Cardiac fibroblast (primary cell): ENCODE measurements around the gene PRR36.

Experiments
- DNase-seq, 2 donors: peaks; one replicate each; pipeline versions ENCODE4 v3.0.0 to v3.0.0-alpha.2; 2010; ENCODE audit warnings: low read depth in 2 of 2
- H3K4me3 ChIP-seq, 2 donors: replicated peaks in 1 of 2; 1 replicate in 1 of 2; 2 replicates in 1 of 2; pipeline ENCODE4 v1.5.1; 2011; ENCODE audit warnings: low read depth in 2 of 2, low read length in 2 of 2, mild to moderate bottlenecking in 2 of 2, moderate library complexity in 1 of 2
- TF ChIP-seq, protein P1 (sequence below): IDR thresholded peaks from one replicate; pipeline ENCODE4 v1.5.1; 2011; ENCODE audit warnings: low read depth, mild to moderate bottlenecking, low read length, inconsistent platforms

The PRR36 gene

DNA sequence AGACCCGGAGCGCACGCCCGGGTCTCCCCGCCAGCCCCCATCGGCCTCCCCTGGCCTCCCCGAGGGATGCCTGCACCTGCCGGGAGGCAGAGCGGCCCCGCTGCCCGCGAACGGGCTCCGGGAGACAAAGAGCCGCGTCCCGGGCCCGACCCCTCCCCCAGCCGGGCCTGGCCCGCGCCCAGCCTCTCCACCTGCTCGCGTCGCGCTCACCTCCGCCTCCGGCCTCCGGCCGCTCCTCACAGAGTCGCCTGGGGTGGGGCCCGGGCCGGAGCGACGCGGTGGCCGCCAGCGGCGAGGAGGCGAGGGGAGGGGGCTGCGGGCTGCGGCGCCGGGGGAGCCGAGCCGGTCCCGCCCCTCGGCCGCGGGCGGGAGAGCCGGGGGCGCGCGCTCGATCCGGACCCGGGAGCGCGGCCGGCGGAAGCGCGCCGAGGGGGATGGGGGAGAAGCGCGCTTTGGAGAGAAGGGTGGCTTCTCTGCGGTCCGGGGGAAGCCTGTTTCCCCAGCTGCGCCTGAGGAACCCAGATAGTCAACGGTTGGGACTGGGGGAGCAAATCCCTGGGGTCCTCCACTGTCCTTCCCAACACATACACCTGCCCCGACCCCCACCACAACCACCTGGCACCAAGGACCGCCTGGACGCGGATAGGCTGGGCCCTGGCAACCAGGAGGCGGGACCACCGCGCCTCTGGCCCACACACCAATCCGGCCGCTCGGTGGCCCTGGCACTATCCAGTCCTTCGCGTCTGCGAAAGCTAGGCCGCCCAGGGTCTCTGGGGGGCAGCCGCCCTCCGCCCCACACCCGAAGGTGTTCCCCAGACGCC is at the start of gene PRR36:
Gene PRR36, minus strand, starts transcription at position 315 of the 821 bp plus-strand sequence. CDS start 701 bp downstream, outside the sequence.
- no peak for DNase-seq
- TF ChIP-seq, protein P1, sequence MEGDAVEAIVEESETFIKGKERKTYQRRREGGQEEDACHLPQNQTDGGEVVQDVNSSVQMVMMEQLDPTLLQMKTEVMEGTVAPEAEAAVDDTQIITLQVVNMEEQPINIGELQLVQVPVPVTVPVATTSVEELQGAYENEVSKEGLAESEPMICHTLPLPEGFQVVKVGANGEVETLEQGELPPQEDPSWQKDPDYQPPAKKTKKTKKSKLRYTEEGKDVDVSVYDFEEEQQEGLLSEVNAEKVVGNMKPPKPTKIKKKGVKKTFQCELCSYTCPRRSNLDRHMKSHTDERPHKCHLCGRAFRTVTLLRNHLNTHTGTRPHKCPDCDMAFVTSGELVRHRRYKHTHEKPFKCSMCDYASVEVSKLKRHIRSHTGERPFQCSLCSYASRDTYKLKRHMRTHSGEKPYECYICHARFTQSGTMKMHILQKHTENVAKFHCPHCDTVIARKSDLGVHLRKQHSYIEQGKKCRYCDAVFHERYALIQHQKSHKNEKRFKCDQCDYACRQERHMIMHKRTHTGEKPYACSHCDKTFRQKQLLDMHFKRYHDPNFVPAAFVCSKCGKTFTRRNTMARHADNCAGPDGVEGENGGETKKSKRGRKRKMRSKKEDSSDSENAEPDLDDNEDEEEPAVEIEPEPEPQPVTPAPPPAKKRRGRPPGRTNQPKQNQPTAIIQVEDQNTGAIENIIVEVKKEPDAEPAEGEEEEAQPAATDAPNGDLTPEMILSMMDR = no peak
- no peak within 1 kb of the TSS for H3K4me3 ChIP-seq

DNA sequence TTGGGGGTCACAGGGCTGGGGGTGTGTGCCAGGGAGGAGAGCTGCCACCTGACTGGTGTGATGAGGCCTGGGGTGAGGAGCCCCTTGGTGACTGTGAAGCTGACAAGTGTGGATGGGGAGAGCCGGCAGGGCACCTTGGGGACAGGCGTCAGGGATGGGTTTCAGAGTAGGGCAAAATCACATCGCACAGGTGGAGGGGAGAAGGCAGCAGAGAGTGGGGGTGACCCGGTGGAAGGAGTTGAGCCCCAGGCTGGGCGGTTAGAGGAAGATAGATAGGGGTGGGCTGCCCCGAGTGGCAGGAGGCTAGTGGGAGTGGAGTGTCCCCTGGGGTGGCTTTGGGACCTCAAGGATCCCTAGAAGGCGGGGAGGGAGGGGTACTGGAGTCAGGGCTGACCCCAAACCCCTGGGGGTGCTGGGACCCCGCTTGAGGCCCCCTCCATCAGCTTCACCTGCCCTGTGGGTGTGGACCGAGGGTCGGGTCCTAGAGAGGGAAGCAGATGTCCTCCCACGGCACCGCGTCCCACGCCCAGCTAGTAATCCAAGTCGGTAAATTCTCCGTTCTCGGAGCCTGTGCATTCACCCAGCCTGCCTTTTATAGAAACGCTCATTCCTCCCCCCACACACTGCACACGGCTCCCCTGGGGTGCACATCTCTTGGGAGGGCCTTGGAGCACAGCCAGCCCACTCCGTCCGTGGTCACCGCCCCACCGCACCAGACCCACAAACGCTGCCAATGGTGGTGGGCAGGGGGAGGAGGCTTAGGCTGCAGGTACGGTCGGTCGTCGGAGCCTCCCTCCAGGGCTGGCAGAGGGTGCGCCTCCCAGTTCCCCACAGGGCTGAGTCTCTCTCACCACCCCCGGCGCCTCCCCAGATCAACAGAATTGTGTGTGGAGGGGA is 49.4 kb upstream of the PRR36 start:
- TF ChIP-seq, protein P1 = no peak
- no peak for DNase-seq
- no peak overlapping the region for H3K4me3 ChIP-seq

DNA sequence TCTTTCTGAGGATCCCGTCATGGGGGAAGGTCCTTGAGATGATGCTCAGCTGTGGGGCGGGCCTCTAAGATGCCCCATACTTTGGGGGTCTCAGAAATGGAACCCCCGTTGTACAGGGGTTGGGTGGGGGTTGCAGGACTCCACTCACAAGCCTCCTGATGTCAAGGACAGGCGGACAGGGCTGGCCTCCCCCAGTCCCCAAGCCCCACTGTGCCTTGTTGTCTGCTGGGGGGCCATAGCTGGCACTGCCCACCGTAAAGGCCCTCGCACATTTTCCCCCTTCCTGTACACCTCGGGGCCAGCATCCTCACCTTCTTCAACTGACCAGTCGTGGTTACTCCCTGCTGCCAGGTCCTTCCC is 48.6 kb upstream of the PRR36 start:
- DNase-seq = no peak
- no peak overlapping the region for H3K4me3 ChIP-seq
- TF ChIP-seq, protein P1 = no peak

DNA sequence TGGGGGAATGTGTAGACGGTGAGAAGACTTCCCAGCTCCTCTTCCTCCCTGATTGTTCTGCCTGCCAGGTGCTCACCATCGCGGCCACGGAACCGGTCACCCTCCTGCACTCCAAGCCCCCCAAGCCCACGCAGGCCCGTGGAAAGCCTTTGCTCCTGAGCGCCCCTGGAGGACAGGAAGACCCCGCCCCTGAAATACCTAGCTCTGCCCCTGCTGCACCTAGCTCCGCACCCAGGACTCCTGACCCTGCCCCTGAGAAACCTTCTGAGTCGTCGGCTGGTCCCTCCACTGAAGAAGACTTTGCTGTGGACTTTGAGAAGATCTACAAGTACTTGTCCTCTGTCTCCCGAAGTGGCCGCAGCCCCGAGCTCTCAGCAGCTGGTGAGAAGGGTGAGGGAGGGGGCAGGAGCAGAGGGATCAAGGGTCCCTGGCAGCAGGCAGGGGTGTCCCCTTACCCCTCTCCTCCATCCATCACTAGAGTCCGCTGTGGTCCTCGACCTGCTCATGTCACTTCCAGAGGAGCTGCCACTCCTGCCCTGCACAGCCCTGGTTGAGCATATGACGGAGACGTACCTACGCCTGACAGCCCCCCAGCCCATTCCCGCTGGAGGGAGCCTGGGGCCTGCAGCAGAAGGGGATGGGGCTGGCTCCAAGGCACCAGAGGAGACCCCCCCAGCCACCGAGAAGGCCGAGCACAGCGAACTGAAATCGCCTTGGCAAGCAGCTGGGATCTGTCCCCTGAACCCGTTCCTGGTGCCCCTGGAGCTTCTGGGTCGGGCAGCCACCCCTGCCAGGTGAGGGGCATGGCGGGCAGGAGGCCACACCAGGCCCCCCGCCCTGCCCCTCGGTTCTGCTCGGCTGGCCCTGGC is 48.0 kb upstream of the PRR36 start:
- peak overlapping the region; percentile 50 to 65 for H3K4me3 ChIP-seq
- TF ChIP-seq, protein P1 = no peak
- no peak for DNase-seq

DNA sequence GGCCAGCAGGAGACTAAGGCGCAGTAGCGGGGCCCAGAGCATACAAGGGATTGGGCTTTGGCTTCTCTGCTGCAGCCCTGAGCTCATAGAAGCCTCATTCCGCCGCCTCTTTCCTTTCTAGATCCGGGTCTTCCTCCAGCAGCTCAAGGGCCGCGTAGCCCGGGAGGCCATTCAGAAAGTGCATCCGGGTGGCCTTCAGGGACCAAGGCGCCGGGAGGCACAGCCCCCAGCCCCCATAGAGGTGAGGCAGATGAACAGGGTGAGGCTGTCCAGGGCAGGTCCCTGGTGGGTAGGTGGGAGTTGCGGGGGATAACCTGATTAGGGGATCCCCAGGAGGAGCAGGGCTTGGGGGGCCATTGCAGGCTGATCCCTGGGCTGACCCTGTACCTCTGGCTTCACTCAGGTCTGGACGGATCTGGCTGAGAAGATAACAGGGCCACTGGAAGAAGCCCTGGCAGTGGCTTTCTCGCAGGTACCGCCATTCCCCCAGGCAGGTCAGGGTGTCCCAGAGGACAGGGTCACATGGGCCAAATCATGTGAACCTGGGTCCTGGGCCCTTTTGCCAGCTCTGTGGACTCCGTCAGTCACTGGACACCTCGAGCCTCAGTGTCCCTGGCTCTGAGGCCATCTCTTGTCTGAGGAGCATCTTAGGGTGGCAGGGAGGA is 47.2 kb upstream of the PRR36 start:
- TF ChIP-seq, protein P1 = no peak
- DNase-seq = no peak
- H3K4me3 ChIP-seq = peak overlapping the region; percentile 50 to 65
